Measurements from ENCODE around the gene APIP. TPM values are rescaled to one million over a fixed set of nuclear protein-coding genes. Genes with fewer than 3 reads are reported as not detected.

Gene APIP
- total and polyA plus RNA-seq, 2 of the 8 experiments (the other 6 are each of a cell fraction or from before 2014, with no cell fraction given), result 10.4 to 25.7 TPM

GRCh38 chr11:34898474-34898873 lies 17.7 kb downstream of the APIP start:
- Histone ChIP-seq H2AK5ac (ENCODE audit: low read depth, low read length) (no peak overlapping the region), H4K5ac (ENCODE audit: insufficient read length, low read depth, low read length) (no peak overlapping the region), H3K27me3 (replicated peaks in 1 of 4; ENCODE audit: control insufficient read depth in 3 of 4, extremely low read depth in 1 of 4, insufficient read depth in 3 of 4, low read length in 3 of 4) (no peaks in the 10 kb centered on the region), H2AFZ (ENCODE audit: low read length) (no peak overlapping the region), H3K9ac (replicated peaks in 1 of 4; ENCODE audit: extremely low read depth in 1 of 4, low read depth in 3 of 4, low read length in 3 of 4) (no peak overlapping the region), H3K4me2 (ENCODE audit: insufficient read depth in 1 of 2, low read depth in 2 of 2, low read length in 2 of 2) (no peak overlapping the region), H3K36me3 (ENCODE audit: control insufficient read depth in 2 of 4, insufficient read depth in 4 of 4, low read length in 3 of 4) (peaks cover 0 to 14% (median 0%) of the 10 kb centered on the region in 4 experiments; a peak in 2 of 8 replicates), H3K79me1 (ENCODE audit: low read depth, low read length) (no peaks in the 10 kb centered on the region), H3K27ac (ENCODE audit: low read depth, low read length) (no peak overlapping the region), H2BK12ac (ENCODE audit: low read depth, low read length) (no peak overlapping the region), H3K4me3 (ENCODE audit: extremely low read depth in 1 of 4, insufficient read depth in 2 of 4, low read depth in 3 of 4, low read length in 4 of 4) (no peak overlapping the region), H2BK5ac (ENCODE audit: low read depth, low read length) (no peak overlapping the region), H3K23me2 (ENCODE audit: low read depth, low read length) (no peaks in the 10 kb centered on the region), H2BK120ac (replicated peaks; ENCODE audit: low read depth, low read length) (no peak overlapping the region), H3K79me2 (ENCODE audit: control insufficient read depth in 1 of 2, insufficient read depth in 2 of 2, low read length in 2 of 2) (peaks cover 0 to 13% of the 10 kb centered on the region in 2 experiments; a peak in 2 of 4 replicates), H3K14ac (ENCODE audit: insufficient read length) (no peak overlapping the region), H3K9me3 (ENCODE audit: insufficient read depth in 2 of 2, low read depth in 1 of 2, low read length in 1 of 2) (peaks cover 43 to 51% of the 10 kb centered on the region in 2 experiments), H2BK15ac (ENCODE audit: low read length) (no peak overlapping the region), H4K20me1 (replicated peaks in 1 of 2; ENCODE audit: control insufficient read depth in 1 of 2, insufficient read depth in 2 of 2, low read length in 2 of 2) (no peaks in the 10 kb centered on the region), H3K18ac (ENCODE audit: extremely low read depth, low read length) (no peak overlapping the region), H3K56ac (replicated peaks; ENCODE audit: insufficient read length, low read depth, low read length) (no peak overlapping the region), H3K23ac (ENCODE audit: insufficient read length) (no peak overlapping the region), H3K4ac (replicated peaks; ENCODE audit: insufficient read length, low read depth, low read length) (no peak overlapping the region), H4K91ac (replicated peaks; ENCODE audit: insufficient read length, low read length) (no peak overlapping the region), H4K8ac (ENCODE audit: extremely low read depth, insufficient read depth, low read length) (no peak overlapping the region), H2BK20ac (ENCODE audit: low read length) (no peak overlapping the region), H3K4me1 (replicated peaks in 1 of 4; ENCODE audit: control insufficient read depth in 3 of 4, insufficient read depth in 4 of 4, low read length in 3 of 4) (no peaks in the 10 kb centered on the region)
- ChIA-PET POLR2A (ENCODE audit: partially characterized antibody) (no interaction called here), CTCF (ENCODE audit: partially characterized antibody) (interaction anchor here (0.6 to 3.5 kb wide), 15 partner anchors 9 to 494 kb away, joined by 3 to 12 read pairs (median 4); partner anchors contain the start of genes APIP and PDHX)
- TF ChIP-seq CBX8 (IDR thresholded peaks at IDR 0.05; ENCODE audit: borderline replicate concordance, low read depth, low read length) (no peak), POU5F1 (IDR thresholded peaks at IDR 0.05; ENCODE audit: low read depth, low read length) (no peak), CBX5 (IDR thresholded peaks at IDR 0.05; ENCODE audit: low read depth, low read length) (no peak)
- 90% methylated on average over 5 of the region's 10 CpGs; no CpG with 5 or more reads in 1 of the 2 experiments for WGBS, 2 experiments (ENCODE audit: extremely low coverage in 1 of 2, insufficient coverage in 1 of 2, insufficient read length in 1 of 2, insufficient replicate concordance in 2 of 2, low coverage in 1 of 2, low lambda C conversion rate in 2 of 2, missing lambda C conversion rate in 1 of 2)
- DNase-seq (ENCODE audit: low read depth in 1 of 2, low spot score in 2 of 2) (no peak), FAIRE-seq (no peak)
